ENCODE data around the gene CHURC1.

Gene CHURC1

GRCh38 chr14:64914237-64915028 lies at the start of gene CHURC1:
Gene CHURC1 (plus strand): TSS chr14:64914455. CDS start chr14:64914496, 41 bp downstream.
- peak; percentile 97 for DNase-seq

GRCh38 chr14:64865109-64865508 lies 49.1 kb upstream of the CHURC1 start:
- no peak for DNase-seq

GRCh38 chr14:64865992-64866391 lies 48.3 kb upstream of the CHURC1 start:
- DNase-seq: no peak

- DNase-seq: no peak
Measured at GRCh38 chr14:64867182-64867581, 47.1 kb upstream of the CHURC1 start.

GRCh38 chr14:64868379-64868778 lies 45.9 kb upstream of the CHURC1 start:
- DNase-seq: no peak

GRCh38 chr14:64868841-64869240 lies 45.4 kb upstream of the CHURC1 start:
- DNase-seq: no peak

- no peak for DNase-seq
Measured at GRCh38 chr14:64870160-64870559, 44.1 kb upstream of the CHURC1 start.

GRCh38 chr14:64871344-64871743 lies 42.9 kb upstream of the CHURC1 start:
- DNase-seq: no peak

GRCh38 chr14:64873506-64874219 lies 40.6 kb upstream of the CHURC1 start:
- peak; percentile 7 for DNase-seq

- DNase-seq: no peak
Measured at GRCh38 chr14:64875350-64875749, 38.9 kb upstream of the CHURC1 start.

GRCh38 chr14:64877846-64878245 lies 36.4 kb upstream of the CHURC1 start:
- no peak for DNase-seq

- DNase-seq: no peak
Measured at GRCh38 chr14:64878837-64879634, 35.2 kb upstream of the CHURC1 start.

GRCh38 chr14:64879635-64880220 lies 34.5 kb upstream of the CHURC1 start, which contains the start of gene SPTB:
Gene SPTB (minus strand): TSS chr14:64879907. CDS start chr14:64823094, 56,813 bp downstream.
- no peak for DNase-seq

- DNase-seq: no peak
Measured at GRCh38 chr14:64880221-64881121, 33.8 kb upstream of the CHURC1 start.

GRCh38 chr14:64885559-64885958 lies 28.7 kb upstream of the CHURC1 start:
- DNase-seq: no peak

- DNase-seq: no peak
Measured at GRCh38 chr14:64889352-64889751, 24.9 kb upstream of the CHURC1 start.

GRCh38 chr14:64891173-64891838 lies 22.9 kb upstream of the CHURC1 start:
- no peak for DNase-seq

- DNase-seq: peak; percentile 63
Measured at GRCh38 chr14:64891839-64892375, 22.3 kb upstream of the CHURC1 start.

GRCh38 chr14:64899958-64900357 lies 14.3 kb upstream of the CHURC1 start:
- DNase-seq: peak; percentile 35

- no peak for DNase-seq
Measured at GRCh38 chr14:64906022-64906421, 8.2 kb upstream of the CHURC1 start.
